Activated CD4-positive, CD25-positive, alpha-beta regulatory T cell treated with anti-CD3 and anti-CD28 coated beads, Interleukin-2, amount 50 U/mL, for 16 hours (primary cell): Measurements from ENCODE around the gene SPATA13.
"Not testable (repeated sequence)": the region's sequence is repeated elsewhere in the genome, so short reads cannot be mapped to it uniquely, and the experiment has no call there.

ENCODE experiments used
- DNase-seq: peaks from one replicate; pipeline ENCODE4 v3.0.0-alpha.2; 2020; ENCODE audit warnings: low read depth, low spot score

The SPATA13 gene

DNA sequence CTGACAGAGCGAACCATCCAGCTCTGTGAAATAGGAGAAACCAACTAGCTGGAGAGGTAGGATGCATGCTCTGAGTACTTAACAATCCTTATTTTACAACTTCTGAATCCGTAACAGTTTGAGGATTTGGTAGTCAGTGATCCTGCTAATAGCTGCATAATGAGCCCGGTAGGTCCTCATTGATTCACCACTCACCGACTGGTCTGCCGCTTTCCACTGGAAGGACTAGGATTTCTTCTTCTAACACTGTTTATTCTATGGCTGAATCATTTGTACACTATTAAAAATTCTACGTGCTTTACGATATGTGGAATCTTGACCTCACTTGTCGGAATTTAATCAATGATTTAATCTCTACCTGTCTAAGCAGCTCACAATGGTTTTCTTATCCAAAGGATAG lies 33.9 kb downstream of the SPATA13 start:
- no peak for DNase-seq

DNA sequence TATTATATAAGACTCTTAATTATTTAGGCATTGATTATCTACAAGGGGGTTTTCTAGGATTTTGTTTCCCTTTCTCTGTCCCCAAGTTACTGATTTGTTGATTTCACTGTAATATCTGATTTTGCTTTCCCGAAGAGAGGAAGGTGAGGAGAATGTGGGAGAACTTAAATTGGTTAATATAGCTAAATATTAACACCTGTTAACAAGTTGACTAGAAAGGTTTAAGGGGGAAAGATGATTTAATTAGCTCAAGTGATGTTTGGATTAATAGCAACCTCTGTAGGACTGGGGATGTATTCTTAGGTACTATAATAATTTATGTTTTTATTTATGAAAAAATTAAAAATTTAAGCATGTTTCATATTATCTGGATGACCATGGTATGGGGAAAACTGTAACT lies 35.1 kb downstream of the SPATA13 start:
- no peak for DNase-seq

DNA sequence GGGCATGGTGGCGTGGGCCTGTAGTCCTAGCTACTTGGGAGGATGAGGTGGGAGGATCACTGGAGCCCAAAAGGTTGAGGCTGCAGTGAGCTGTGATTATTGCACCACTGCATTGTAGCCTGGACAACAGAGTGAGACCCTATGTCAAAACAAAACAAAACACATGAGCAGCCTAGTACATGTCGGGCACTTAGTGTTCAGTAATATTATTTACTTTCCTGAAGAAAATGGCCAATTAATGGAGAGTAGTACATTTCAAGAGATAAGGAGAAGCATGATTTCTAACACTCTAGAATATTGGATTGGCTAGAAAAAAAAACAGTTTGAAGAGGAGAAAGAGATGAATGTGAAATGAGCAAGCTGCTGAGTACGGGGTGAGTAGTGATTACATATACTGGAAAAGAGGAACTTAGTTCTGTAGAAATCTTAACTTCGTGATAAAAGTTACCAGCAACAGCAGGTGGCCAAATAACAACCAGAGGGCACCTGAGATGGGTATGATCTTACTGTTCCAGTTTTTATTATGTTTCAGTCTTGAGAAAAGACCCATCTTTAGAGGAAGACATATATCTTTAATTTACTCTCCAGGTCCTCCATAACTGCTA lies 36.2 kb downstream of the SPATA13 start:
- no peak for DNase-seq

DNA sequence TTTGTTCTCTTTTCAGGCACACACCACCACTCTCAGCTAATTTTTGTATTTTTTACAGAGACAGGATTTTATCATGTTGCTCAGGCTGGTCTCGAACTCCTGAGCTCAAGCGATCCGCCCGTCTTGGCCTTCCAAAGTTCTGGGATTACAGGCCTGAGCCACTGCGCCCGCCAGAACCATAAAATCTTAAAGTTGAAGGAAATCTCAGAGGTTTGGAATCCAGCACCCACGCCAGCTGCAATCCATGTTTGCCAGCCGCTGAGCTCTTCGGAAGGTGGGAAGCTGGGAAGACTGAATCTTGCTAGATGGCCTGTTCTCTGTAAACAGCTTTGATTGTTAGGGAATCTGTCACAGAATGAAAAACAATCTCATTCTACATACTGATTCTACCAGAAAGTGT lies 38.5 kb downstream of the SPATA13 start:
- no peak for DNase-seq

DNA sequence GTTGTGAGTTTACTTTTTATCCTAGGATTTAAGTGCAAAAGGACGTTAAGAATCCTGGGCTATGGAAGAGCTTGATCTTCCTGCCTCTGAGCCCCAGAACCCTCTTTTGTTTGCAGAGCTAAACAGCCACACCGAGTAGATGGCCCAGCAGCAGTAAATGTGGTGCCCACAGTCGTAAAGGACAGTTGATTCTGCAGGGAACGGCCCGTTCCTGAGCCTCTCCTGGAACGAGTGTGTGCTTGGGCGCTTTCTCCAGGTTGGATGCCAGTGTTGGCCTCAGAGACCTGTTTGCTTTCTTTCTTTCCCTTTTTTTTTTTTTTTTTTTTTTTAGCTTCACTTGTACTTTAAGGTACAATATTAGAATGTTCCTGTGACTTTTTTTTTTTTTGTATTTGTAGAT lies 41.7 kb downstream of the SPATA13 start:
- no peak for DNase-seq

DNA sequence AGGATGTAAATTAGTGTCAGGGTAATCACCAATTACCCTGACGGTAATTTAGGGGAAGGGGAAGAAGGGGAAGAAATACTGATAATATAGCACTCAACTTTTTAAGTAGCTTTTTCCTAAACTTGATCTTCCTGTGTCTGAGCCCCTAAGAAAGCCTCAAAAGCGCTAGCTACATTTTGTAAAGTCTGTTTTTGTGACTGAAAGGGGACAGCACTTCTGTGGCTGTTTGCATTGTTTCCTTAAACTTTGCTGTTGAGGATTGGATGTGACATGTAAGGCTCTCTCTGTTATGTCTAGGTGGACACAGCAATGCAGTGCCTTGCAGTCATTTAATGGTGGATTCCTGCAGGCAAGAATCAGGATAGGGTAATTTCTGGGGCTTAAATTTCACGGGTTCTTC lies 42.8 kb downstream of the SPATA13 start:
- DNase-seq, result no peak

DNA sequence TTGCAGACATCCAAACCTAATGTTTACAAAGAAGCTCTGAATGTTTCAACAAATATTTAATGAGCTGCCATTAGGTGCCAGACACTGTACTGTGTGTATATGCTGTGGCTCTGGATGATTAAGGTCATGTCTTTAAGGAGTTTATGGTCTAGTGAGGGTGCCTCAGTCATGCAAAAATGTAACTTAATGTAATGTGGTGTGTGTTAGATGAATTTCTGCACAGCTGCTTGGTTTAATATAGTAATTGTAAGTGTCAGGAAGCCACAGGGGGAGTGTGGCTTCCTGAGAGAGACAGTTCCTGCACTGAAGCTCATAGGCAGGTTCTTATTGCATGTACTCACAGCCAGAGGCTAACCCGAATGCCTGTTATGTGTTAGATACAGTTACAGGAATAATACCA lies 43.3 kb downstream of the SPATA13 start:
- DNase-seq, result no peak

DNA sequence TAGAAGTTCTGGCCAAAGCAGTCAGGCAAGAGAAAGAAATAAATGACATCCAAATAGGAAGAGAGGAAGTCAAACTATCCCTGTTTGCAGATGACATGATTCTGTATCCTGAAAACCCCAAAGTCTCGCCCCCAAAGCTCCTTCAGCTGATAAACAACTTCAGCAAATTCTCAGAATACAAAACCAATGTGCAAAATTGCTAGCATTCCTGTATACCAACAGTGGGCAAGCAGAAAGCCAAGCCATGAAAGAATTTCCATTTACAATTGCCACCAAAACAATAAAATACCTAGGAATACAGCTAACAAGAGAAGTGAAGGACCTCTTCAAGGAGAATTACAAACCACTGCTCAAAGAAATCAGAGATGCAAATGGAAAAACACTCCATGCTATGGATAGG lies 44.6 kb downstream of the SPATA13 start:
- DNase-seq, result not testable (repeated sequence)

DNA sequence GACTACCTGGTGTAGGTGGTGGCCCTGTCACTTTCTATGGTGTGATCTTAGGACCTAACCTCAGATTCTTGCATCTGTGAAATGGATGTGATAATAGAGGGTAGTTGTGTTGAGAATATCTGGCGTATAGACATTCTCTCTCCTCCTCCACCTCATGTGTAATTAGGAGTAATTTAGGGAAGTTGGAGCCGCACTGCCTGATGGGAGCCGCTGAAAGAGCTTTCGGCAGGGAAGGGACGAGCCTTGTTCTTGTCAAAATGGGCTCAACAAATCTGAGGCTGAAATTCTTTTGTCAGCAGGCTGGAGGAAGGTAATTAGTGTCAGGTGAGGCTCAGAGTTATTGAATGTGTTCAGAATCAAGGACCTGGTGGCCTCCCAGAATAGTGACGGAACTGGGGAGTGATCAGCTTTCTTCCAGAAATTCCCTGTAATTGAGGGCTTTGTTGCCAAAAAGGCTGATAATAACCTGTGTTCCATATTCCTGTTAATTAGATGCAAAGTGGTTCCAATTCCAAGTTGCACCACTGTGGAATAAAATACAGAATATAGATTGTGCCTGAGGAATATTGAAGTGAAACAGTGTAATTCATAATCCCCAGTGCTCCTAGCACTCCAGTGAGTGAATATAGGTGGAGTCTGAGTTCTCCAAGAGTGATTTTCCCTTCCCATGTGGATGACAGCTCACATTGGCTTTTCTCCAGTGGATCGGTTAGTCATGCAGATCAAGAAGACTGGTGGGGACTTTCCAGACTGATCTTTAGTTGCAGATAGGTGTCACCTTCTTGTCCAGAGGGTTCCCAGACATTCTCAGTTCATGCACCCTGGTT lies 47.5 kb downstream of the SPATA13 start:
- no peak for DNase-seq

DNA sequence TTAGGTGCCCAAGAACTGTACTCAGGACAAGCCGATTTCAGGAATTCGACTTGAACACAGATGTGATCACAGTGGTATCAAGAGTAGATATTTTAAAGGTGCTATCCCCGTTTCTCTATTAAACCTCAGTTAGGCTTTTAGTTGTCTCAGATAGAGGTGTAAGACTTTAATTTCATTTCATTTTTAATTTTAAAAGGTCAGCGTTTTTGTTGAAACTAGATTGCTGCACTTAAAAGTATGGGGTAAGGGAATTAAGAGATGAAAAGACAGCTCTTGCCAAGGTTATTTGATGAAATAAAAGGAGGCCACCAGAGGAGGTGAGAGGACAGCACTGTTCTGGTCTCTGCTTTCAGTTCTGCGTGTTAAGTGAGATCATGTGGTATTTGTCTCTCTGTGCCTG lies 48.6 kb downstream of the SPATA13 start:
- no peak for DNase-seq

DNA sequence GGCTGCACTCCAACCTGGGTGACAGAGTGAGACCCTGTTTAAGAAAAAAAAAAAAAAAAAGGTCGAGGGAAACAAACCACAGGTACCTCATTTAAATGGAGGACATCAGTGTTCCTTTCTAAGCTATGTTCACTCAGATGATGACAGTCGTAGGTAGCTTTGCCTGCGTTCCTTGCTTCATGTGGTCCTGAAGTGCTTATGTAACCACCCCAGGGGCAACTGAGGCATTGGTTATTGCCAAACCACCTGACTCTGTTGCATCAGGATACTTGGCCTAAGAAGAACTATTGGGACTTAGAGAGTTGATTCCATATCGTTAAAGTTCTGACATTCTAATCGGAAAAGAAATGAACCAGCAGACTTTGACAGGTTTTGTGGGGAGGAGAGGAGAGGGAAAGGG lies 51.7 kb downstream of the SPATA13 start:
- no peak for DNase-seq

DNA sequence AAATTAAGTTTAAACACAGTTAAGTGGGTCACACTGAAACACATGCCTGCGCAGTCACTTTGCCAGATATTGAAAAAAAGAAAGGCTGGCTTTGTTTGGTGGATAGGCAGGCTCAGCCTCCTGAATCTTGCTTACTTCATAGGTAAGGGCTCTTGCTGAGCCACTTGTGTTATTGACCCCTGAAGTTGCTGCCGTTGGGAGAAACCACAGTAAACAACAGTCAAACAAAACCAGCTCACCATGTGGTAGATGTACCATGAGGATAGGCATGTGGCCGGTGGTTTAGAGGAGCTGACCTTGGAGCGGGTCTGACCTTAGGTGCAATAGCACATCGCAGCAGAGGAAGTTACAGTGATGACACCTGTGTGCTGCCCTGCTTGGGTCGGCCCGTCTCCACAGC lies 52.2 kb downstream of the SPATA13 start:
- no peak for DNase-seq

DNA sequence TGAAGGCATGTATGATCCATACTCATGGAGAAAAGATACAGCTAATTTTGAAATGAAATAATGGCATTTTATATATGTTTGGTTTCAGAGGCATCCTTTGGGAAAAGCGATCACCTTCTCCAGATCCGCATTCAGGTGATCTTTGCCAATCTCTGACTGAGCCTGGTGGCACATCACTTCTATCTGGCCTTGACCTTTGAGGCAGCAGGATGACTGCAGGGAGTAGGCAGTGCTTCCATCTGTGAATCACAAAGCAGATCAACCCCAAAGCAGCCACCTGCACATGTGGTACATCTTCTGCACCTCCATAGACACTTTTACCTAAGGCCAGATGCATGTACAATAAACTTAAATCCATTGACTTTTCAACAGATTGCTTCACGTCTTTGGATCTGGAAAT lies 53.4 kb downstream of the SPATA13 start:
- no peak for DNase-seq

DNA sequence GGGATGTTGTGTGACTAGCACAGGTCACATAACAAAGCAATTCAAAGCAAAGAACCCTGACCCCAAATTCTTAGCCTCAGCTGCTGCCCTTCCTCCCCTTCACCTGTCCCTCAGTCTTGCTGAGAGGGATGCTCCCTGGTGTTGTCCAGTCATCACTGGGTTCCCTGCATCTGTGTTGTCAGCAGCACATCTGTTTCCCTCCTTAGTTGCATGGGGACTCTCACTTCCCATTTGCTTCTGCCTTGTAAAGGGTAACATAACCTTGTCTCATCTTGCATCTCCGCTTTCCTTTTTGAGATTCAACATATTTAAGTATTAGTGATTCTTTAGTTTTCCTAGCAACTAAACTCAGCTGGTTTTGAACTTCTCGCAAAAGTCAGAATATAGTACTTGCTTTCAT lies 54.0 kb downstream of the SPATA13 start:
- DNase-seq, result no peak

DNA sequence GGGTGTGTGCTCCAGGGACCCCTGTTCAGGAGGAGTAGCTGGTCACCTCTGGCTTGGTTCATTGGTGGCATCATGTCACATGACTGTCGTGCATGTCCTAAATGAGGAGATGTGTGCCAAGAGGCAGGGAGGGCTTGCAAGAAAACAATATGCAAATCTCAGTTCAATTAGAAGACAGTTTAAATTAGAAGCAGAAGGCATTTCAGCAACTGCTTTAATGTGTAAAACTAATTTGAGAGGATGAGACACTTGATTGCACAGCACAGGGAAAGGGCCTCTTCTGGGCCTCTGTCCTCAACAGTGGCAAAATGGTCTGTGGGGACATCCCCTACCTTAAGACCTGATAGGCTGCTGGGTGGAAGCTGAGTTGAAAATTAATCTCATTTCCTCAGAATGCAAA lies 54.6 kb downstream of the SPATA13 start:
- no peak for DNase-seq

DNA sequence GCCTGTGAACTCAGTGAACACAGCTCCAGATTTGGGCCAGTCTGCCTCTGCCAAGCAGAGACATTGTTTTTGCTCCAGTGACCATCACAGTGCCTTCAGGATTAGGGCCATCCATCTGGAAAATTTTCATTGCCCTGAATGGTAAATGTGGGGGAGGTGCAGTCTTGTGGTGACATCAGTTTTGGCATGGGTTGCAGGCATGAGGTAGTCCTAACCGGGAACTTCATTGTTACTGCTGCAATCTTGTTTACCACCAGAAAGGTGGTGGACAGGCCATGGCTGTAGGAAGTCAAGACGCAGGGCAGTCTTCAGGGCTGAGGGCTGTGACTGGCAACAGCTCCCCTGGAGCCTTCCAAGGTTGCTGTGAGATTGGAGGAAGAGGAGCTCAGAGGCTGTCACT lies 55.2 kb downstream of the SPATA13 start:
- DNase-seq, result no peak

DNA sequence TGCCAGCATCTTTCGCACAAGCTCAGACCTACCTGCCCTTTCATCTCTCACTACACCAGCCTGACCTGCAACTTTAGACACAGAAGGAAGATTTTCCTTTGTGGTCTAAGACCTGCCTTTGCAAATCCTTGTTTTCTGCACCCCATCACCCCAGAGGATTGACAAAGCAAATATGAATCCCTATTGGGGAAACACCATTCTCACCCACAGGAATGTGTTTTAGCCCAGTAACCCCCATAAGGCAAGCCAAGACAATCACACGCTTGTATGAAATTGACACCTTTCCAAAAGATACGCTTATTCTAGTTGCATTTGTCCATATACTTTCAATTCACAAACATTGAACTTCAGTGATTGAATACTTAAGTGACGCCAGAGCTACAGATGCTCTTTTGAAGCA lies 55.7 kb downstream of the SPATA13 start:
- DNase-seq, result no peak

DNA sequence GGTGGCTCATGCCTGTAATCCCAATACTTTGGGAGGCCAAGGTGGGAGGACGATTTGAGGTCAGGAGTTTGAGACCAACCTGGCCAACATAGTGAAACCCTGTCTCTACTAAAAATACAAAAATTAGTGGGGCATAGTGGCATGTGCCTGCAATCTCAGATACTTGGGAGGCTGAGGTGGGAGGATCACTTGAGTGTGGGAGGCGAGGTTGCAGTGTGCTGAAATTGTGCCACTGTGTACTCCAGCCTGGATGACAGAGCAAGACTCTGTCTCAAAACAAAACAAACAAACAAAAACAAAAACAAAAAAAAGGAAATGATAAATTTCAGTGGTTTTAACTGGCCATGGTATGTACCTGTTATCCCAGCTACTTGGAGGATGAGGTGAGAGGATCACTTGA lies 56.3 kb downstream of the SPATA13 start:
- DNase-seq, result not testable (repeated sequence)

DNA sequence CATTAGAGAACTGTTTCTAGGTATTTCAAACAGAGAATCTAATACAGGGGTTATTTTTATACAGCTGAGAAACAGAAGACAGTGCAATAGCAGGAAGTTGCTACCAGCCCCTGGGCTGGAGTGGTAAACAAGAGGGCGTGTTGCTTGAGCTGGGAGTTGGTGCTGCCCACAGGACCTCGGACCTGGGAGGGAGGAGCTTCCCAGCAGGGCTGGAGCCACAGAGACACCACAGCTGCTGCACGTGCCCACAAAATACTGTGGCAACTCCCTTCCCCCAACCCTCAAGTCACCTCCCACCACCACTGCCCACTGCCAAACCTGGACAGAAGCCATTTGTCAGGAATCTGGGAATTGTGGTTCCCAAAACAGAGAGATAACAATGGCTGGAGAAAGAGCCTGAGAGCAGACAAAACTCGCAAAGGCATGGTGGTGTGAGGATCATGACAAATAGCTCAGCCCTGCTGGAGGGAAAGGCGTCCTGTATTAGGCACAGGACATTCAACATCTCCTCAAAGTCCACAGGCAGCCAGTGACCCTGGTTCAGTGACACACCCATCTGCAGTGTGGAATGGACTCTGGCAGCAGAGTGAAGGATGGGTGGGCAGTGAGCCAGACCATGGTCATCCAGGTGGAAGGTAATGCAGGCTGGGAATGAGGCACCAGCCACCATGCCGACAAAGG lies 57.2 kb downstream of the SPATA13 start:
- DNase-seq, result no peak

DNA sequence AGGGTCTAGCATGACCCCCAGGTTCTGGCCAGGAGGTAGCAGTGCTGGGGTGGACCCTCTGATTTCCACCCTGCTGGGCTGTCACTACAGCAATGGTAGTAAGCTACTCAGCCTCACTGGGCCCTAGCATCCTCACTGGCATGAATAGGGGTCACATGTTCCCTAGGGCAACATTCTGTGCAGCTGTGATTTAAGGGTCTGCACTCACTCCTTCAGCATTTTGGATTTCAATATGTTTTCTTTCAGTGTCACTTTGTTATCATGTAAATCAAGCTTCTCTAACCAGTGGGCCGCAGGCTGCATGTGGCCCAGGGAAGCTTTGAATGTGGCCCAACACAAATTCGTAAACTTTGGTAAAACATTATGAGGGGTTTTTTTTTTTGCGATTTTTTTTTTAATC lies 57.8 kb downstream of the SPATA13 start:
- DNase-seq, result no peak

DNA sequence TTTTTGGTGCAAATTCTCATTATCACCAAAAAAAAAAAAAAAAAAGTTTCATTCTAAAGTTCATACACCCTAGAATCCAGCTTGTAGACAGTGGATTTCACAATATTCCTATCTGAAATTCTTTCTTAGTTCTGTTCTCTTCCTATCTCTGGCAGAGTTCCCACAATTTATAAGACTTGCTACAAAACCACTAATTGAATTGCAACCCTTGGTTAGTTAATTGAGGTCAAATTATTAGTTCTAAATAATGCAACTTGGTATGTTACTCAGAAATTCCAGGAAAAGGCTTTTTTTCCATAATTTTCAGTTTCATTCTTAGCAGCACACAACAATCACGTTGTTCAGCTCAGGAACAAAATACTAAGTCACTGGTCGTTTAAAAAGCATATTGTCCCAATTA lies 58.5 kb downstream of the SPATA13 start:
- no peak for DNase-seq

DNA sequence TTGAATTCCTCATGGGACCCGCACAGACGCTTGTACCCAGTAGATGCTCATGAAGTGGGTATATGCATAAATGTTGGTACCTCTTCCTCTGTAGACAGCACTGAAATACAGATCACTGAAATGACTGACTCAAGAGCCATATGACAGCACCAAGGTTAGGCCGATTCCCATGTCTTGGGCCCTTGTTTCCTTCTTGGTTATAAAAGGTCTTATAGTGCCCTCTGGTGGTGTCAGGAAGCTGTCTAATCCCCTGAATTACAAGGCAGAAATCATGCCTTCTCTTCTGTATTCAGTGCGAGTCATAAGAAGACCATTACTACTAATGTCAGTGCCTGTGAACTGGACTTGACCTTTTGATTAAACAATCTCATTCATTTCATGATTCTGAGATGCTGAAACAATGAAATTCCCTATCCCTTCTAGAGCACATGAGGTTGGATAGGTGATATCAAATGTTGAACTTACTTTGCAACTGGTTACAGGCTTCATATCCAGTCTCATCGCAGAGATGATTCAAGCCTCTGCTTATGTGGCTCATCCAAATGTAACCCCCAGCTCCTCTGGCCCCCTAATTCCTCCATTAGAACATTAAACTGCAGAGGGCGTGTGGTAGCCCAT lies 59.7 kb downstream of the SPATA13 start:
- peak; percentile 48 for DNase-seq

DNA sequence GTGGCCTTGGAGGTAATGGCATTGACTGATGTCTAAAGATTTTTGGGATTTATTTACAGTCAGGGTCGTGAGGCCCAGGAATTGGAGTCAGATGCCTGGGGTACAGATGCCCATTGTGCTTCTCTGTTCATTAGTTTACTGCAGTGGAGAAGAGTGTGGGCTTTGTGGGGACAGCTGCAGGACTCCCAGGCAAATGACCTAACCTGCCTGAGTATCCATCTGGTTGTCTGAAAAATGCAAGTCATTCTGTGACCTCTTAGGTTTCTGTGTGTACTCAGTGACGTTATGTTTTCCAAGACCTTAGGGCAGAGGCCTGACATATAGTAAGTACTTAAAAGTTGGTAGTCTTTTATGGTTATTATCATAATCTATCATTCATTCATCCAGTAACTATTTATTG lies 60.5 kb downstream of the SPATA13 start:
- no peak for DNase-seq
